GM23248 (cell line): ENCODE data around the gene GABRG3. TPM values are rescaled to one million over a fixed set of nuclear protein-coding genes. Genes with fewer than 3 reads are reported as not detected.

Source experiments
- DNase-seq: peaks from one replicate; pipeline ENCODE4 v3.0.0-alpha.2; 2015
- H2AFZ ChIP-seq: fragments of 200-600 bp; sonication (generic); 2 replicates; pipeline ENCODE4 v1.6.1; 2016; ENCODE audit warnings: antibody characterized with exemption
- H3F3A ChIP-seq: fragments of 200-600 bp; sonication (generic); 2 replicates; pipeline ENCODE4 v1.6.1; 2016; ENCODE audit warnings: mild to moderate bottlenecking, antibody characterized with exemption, mixed run types; ENCODE audit not compliant: insufficient read depth
- H3K27ac ChIP-seq: fragments of 200-600 bp; sonication (generic); 2 replicates; pipeline ENCODE4 v1.5.1; 2016; ENCODE audit warnings: mild to moderate bottlenecking
- H3K27me3 ChIP-seq: fragments of 200-600 bp; sonication (generic); replicated peaks from 2 replicates; pipeline ENCODE4 v1.6.1; 2016; ENCODE audit warnings: mild to moderate bottlenecking; ENCODE audit not compliant: insufficient read depth
- H3K36me3 ChIP-seq: fragments of 200-600 bp; sonication (generic); 2 replicates; pipeline ENCODE4 v1.6.1; 2016; ENCODE audit warnings: low read depth, mild to moderate bottlenecking
- H3K4me1 ChIP-seq: fragments of 200-600 bp; sonication (generic); 2 replicates; pipeline ENCODE4 v1.6.1; 2016; ENCODE audit warnings: mild to moderate bottlenecking; ENCODE audit not compliant: insufficient read depth
- H3K4me2 ChIP-seq: fragments of 200-600 bp; sonication (generic); one replicate; pipeline ENCODE4 v1.6.1; 2016; ENCODE audit warnings: mild to moderate bottlenecking; ENCODE audit not compliant: unreplicated experiment
- H3K4me3 ChIP-seq: fragments of 200-600 bp; sonication (generic); 2 replicates; pipeline ENCODE4 v1.5.1; 2016; ENCODE audit warnings: mild to moderate bottlenecking
- H3K79me2 ChIP-seq: fragments of 200-600 bp; sonication (generic); 2 replicates; pipeline ENCODE4 v1.6.1; 2016; ENCODE audit warnings: mild to moderate bottlenecking; ENCODE audit not compliant: insufficient read depth
- H3K9ac ChIP-seq: fragments of 200-600 bp; sonication (generic); 2 replicates; pipeline ENCODE4 v1.6.1; 2016; ENCODE audit warnings: mild to moderate bottlenecking
- H3K9me2 ChIP-seq: fragments of 200-600 bp; sonication (generic); 2 replicates; pipeline ENCODE4 v1.6.1; 2016; ENCODE audit warnings: mixed run types, mild to moderate bottlenecking, moderate library complexity; ENCODE audit not compliant: insufficient read depth
- H3K9me3 ChIP-seq: fragments of 200-600 bp; sonication (generic); one replicate; pipeline ENCODE4 v1.6.1; 2017; ENCODE audit warnings: low read depth
- H4K20me1 ChIP-seq: fragments of 200-600 bp; sonication (generic); 2 replicates; pipeline ENCODE4 v1.6.0; 2016; ENCODE audit not compliant: insufficient read depth
- EZH2 ChIP-seq: fragments of 200-600 bp; sonication (generic); IDR thresholded peaks from 2 replicates; pipeline ENCODE4 v1.6.1; 2018; ENCODE audit warnings: antibody characterized with exemption, mild to moderate bottlenecking; ENCODE audit not compliant: insufficient read depth, poor library complexity, severe bottlenecking
- EZH2phosphoT487 ChIP-seq: fragments of 200-600 bp; sonication (generic); IDR thresholded peaks from 2 replicates; pipeline ENCODE4 v1.6.1; 2018; ENCODE audit warnings: antibody characterized with exemption, moderate library complexity, mild to moderate bottlenecking, low read depth; ENCODE audit not compliant: insufficient read depth
- WGBS, 2 experiments: methylation state at CpG; one replicate each; pipeline ENCODE4 v1.1.6; 2015 to 2017; ENCODE audit warnings: low lambda C conversion rate in 2 of 2, low coverage in 1 of 2; ENCODE audit errors: missing lambda C conversion rate in 2 of 2; 5-methylcytosine and 5-hydroxymethylcytosine counted together
- in situ Hi-C: fragments of 300-500 bp; cut with MboI; formaldehyde crosslinking; loops from 2 replicates; pipeline ENCODE4 v1.15.0; 2020
- polyA plus RNA-seq: library from polyadenylated mRNA; unstranded; fragments of >200 nt; fragmentation: Nextera tagmentation; extraction: Ambion mirVana; gene quantifications from 2 replicates; pipeline ENCODE4 v1.2.1, GENCODE V29; 2016
- total RNA-seq: library from RNA; depleted of rRNA; stranded (reverse); fragments of >200 nt; shearing (Covaris generic); gene quantifications from 2 replicates; pipeline ENCODE4 v1.2.3, GENCODE V29; 2014

The GABRG3 gene
- total and polyA plus RNA-seq, 2 experiments from 2014 or later: not detected

GRCh38 chr15:27352136-27352535, 381.2 kb downstream of the GABRG3 start:
- in situ Hi-C loops: no loop called here
- no peak overlapping the region for H2AFZ ChIP-seq

GRCh38 chr15:27353856-27354255, 382.9 kb downstream of the GABRG3 start:
- H3K4me2 ChIP-seq: no peak overlapping the region
- H3K4me1 ChIP-seq: no peaks in the 10 kb centered on the region
- H3K79me2 ChIP-seq: no peaks in the 10 kb centered on the region
- H4K20me1 ChIP-seq: no peaks in the 10 kb centered on the region
- no peak for TF ChIP-seq EZH2phosphoT487
- no peak for TF ChIP-seq EZH2
- no peaks in the 10 kb centered on the region for H3K36me3 ChIP-seq
- H3F3A ChIP-seq: no peaks in the 10 kb centered on the region
- H3K4me3 ChIP-seq: no peak overlapping the region
- no peak overlapping the region for H3K9ac ChIP-seq
- WGBS, 2 experiments: 19 to 35% methylated on average over 2 of the region's 2 CpGs
- no peaks in the 10 kb centered on the region for H3K9me2 ChIP-seq
- DNase-seq: peak; percentile 29
- in situ Hi-C loops: no loop called here
- no peak overlapping the region for H3K27ac ChIP-seq
- no peak overlapping the region for H2AFZ ChIP-seq
- H3K9me3 ChIP-seq: no peaks in the 10 kb centered on the region
- no peaks in the 10 kb centered on the region for H3K27me3 ChIP-seq

More at GRCh38 chr15:27352136-27352535, 381.2 kb downstream of the GABRG3 start:
- H3F3A ChIP-seq: no peaks in the 10 kb centered on the region
- no peak overlapping the region for H3K4me3 ChIP-seq
- H3K4me2 ChIP-seq: no peak overlapping the region
- TF ChIP-seq EZH2phosphoT487: no peak
- TF ChIP-seq EZH2: no peak
- H3K9ac ChIP-seq: no peak overlapping the region
- no peaks in the 10 kb centered on the region for H3K79me2 ChIP-seq
- no peak for DNase-seq
- H4K20me1 ChIP-seq: no peaks in the 10 kb centered on the region
- no peaks in the 10 kb centered on the region for H3K9me2 ChIP-seq
- no peaks in the 10 kb centered on the region for H3K27me3 ChIP-seq
- H3K36me3 ChIP-seq: no peaks in the 10 kb centered on the region
- no peak overlapping the region for H3K27ac ChIP-seq
- no peaks in the 10 kb centered on the region for H3K4me1 ChIP-seq
- no peaks in the 10 kb centered on the region for H3K9me3 ChIP-seq
- 74 to 76% methylated on average over 12 of the region's 12 CpGs for WGBS, 2 experiments

- H3K4me2 ChIP-seq: no peak overlapping the region
- in situ Hi-C loops: no loop called here
- H3K79me2 ChIP-seq: no peaks in the 10 kb centered on the region
- H3K4me1 ChIP-seq: no peaks in the 10 kb centered on the region
- no peaks in the 10 kb centered on the region for H3K27me3 ChIP-seq
- no peaks in the 10 kb centered on the region for H3K36me3 ChIP-seq
- no peaks in the 10 kb centered on the region for H3K9me3 ChIP-seq
- H3K9me2 ChIP-seq: no peaks in the 10 kb centered on the region
- no peak overlapping the region for H3K27ac ChIP-seq
- DNase-seq: peak; percentile 27
- no peaks in the 10 kb centered on the region for H3F3A ChIP-seq
- H2AFZ ChIP-seq: peak overlapping the region; percentile 49; the same call in 1 of the 2 replicates
- H4K20me1 ChIP-seq: no peaks in the 10 kb centered on the region
- H3K4me3 ChIP-seq: 0 out of 2 replicates have a peak overlapping the region, but pooled peaks have one; percentile 43
- no peak overlapping the region for H3K9ac ChIP-seq
- WGBS, 2 experiments: 15 to 17% methylated on average over 18 of the region's 19 CpGs
- TF ChIP-seq EZH2: no peak
- TF ChIP-seq EZH2phosphoT487: no peak
Measured at GRCh38 chr15:27358751-27359434, 387.9 kb downstream of the GABRG3 start.

GRCh38 chr15:27359586-27359985, 388.6 kb downstream of the GABRG3 start:
- in situ Hi-C loops: no loop called here
- Histone ChIP-seq H3K79me2 (no peaks in the 10 kb centered on the region), H3K4me3 (no peak overlapping the region), H4K20me1 (no peaks in the 10 kb centered on the region), H3K9ac (no peak overlapping the region), H3K4me1 (no peaks in the 10 kb centered on the region), H3K36me3 (no peaks in the 10 kb centered on the region), H3K9me3 (no peaks in the 10 kb centered on the region), H3K4me2 (no peak overlapping the region), H2AFZ (no peak overlapping the region), H3K27ac (no peak overlapping the region), H3K27me3 (no peaks in the 10 kb centered on the region), H3K9me2 (no peaks in the 10 kb centered on the region), H3F3A (no peaks in the 10 kb centered on the region)
- 52 to 58% methylated on average over 7 of the region's 7 CpGs for WGBS, 2 experiments
- no peak for DNase-seq
- TF ChIP-seq EZH2: no peak
- no peak for TF ChIP-seq EZH2phosphoT487
